ENCODE results near the gene ZNF518B. TPM values are rescaled to one million over a fixed set of nuclear protein-coding genes. Genes with fewer than 3 reads are reported as not detected.

ZNF518B gene
- total and polyA plus RNA-seq, 2 of the 13 experiments (the other 11 are each of a cell fraction or from before 2014, with no cell fraction given) = 0.02 TPM; not detected in 1

DNA sequence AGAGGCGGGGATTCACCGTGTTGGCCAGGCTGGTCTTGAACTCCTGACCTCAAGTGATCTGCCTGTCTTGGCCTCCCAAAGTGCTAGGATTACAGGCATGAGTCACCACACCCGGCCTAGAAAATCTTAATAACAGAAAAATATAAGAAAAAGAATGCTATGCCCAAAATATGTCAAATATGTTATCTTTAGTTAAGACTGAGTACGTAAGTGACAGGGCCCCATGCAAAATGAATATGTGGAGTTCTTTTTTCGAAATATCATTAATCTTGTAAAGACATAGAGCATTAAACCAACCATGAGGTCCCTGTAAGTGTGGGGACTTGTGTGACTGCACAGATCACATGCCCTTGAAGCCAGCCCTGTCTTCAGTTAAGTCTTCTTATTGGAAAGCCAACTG lies 8.9 kb upstream of the ZNF518B start (continued):
- TF ChIP-seq, protein P1, sequence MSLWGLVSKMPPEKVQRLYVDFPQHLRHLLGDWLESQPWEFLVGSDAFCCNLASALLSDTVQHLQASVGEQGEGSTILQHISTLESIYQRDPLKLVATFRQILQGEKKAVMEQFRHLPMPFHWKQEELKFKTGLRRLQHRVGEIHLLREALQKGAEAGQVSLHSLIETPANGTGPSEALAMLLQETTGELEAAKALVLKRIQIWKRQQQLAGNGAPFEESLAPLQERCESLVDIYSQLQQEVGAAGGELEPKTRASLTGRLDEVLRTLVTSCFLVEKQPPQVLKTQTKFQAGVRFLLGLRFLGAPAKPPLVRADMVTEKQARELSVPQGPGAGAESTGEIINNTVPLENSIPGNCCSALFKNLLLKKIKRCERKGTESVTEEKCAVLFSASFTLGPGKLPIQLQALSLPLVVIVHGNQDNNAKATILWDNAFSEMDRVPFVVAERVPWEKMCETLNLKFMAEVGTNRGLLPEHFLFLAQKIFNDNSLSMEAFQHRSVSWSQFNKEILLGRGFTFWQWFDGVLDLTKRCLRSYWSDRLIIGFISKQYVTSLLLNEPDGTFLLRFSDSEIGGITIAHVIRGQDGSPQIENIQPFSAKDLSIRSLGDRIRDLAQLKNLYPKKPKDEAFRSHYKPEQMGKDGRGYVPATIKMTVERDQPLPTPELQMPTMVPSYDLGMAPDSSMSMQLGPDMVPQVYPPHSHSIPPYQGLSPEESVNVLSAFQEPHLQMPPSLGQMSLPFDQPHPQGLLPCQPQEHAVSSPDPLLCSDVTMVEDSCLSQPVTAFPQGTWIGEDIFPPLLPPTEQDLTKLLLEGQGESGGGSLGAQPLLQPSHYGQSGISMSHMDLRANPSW (CRISPR knock-in tag; IDR thresholded peaks at IDR 0.05; ENCODE audit: borderline replicate concordance) = no peak
- TF ChIP-seq ZNF33A (CRISPR knock-in tag; IDR thresholded peaks at IDR 0.05; ENCODE audit: borderline replicate concordance) (no peak), CHCHD3 (CRISPR knock-in tag; IDR thresholded peaks at IDR 0.05) (no peak), ZNF567 (CRISPR knock-in tag; IDR thresholded peaks at IDR 0.05; ENCODE audit: borderline replicate concordance) (no peak), FOXK2 (IDR thresholded peaks at IDR 0.05) (no peak), ZFP41 (CRISPR knock-in tag; IDR thresholded peaks at IDR 0.05; ENCODE audit: borderline replicate concordance) (no peak), DNMT3B (CRISPR knock-in tag; conservative IDR thresholded peaks at IDR 0.05) (no peak), HNF4A (CRISPR knock-in tag; IDR thresholded peaks at IDR 0.05) (no peak), ZBTB38 (CRISPR knock-in tag; IDR thresholded peaks at IDR 0.05) (no peak), BCLAF1 (IDR thresholded peaks at IDR 0.05) (no peak)
- TF ChIP-seq, protein P2, sequence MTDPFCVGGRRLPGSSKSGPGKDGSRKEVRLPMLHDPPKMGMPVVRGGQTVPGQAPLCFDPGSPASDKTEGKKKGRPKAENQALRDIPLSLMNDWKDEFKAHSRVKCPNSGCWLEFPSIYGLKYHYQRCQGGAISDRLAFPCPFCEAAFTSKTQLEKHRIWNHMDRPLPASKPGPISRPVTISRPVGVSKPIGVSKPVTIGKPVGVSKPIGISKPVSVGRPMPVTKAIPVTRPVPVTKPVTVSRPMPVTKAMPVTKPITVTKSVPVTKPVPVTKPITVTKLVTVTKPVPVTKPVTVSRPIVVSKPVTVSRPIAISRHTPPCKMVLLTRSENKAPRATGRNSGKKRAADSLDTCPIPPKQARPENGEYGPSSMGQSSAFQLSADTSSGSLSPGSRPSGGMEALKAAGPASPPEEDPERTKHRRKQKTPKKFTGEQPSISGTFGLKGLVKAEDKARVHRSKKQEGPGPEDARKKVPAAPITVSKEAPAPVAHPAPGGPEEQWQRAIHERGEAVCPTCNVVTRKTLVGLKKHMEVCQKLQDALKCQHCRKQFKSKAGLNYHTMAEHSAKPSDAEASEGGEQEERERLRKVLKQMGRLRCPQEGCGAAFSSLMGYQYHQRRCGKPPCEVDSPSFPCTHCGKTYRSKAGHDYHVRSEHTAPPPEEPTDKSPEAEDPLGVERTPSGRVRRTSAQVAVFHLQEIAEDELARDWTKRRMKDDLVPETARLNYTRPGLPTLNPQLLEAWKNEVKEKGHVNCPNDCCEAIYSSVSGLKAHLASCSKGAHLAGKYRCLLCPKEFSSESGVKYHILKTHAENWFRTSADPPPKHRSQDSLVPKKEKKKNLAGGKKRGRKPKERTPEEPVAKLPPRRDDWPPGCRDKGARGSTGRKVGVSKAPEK (CRISPR knock-in tag; IDR thresholded peaks at IDR 0.05; ENCODE audit: borderline replicate concordance) = no peak
- TF ChIP-seq, protein P3, sequence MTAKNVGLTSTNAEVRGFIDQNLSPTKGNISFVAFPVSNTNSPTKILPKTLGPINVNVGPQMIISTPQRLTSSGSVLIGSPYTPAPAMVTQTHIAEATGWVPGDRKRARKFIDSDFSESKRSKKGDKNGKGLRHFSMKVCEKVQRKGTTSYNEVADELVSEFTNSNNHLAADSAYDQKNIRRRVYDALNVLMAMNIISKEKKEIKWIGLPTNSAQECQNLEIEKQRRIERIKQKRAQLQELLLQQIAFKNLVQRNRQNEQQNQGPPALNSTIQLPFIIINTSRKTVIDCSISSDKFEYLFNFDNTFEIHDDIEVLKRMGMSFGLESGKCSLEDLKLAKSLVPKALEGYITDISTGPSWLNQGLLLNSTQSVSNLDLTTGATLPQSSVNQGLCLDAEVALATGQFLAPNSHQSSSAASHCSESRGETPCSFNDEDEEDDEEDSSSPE (CRISPR knock-in tag; IDR thresholded peaks at IDR 0.05) = no peak
- TF ChIP-seq, protein P4, sequence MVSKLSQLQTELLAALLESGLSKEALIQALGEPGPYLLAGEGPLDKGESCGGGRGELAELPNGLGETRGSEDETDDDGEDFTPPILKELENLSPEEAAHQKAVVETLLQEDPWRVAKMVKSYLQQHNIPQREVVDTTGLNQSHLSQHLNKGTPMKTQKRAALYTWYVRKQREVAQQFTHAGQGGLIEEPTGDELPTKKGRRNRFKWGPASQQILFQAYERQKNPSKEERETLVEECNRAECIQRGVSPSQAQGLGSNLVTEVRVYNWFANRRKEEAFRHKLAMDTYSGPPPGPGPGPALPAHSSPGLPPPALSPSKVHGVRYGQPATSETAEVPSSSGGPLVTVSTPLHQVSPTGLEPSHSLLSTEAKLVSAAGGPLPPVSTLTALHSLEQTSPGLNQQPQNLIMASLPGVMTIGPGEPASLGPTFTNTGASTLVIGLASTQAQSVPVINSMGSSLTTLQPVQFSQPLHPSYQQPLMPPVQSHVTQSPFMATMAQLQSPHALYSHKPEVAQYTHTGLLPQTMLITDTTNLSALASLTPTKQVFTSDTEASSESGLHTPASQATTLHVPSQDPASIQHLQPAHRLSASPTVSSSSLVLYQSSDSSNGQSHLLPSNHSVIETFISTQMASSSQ (IDR thresholded peaks at IDR 0.05; ENCODE audit: low read depth) = no peak
- TF ChIP-seq, protein P4 (CRISPR knock-in tag; IDR thresholded peaks at IDR 0.05; ENCODE audit: borderline replicate concordance) = no peak
